SK-N-SH (cell line): ENCODE results near the gene DCAF17.

Experiments used
- EP300 ChIP-seq, 2 experiments: IDR thresholded peaks; 2 replicates each; pipeline versions ENCODE4 v1.4.0 to v1.6.1; 2012; ENCODE audit warnings: borderline replicate concordance in 1 of 2, low read depth in 1 of 2, low read length in 1 of 2
- TF ChIP-seq, protein P1 (sequence below): fragments of 200-600 bp; sonication (generic); IDR thresholded peaks from 2 replicates; pipeline ENCODE4 v1.6.1; 2017; ENCODE audit warnings: antibody characterized with exemption, mild to moderate bottlenecking, moderate library complexity

- TF ChIP-seq, protein P1, sequence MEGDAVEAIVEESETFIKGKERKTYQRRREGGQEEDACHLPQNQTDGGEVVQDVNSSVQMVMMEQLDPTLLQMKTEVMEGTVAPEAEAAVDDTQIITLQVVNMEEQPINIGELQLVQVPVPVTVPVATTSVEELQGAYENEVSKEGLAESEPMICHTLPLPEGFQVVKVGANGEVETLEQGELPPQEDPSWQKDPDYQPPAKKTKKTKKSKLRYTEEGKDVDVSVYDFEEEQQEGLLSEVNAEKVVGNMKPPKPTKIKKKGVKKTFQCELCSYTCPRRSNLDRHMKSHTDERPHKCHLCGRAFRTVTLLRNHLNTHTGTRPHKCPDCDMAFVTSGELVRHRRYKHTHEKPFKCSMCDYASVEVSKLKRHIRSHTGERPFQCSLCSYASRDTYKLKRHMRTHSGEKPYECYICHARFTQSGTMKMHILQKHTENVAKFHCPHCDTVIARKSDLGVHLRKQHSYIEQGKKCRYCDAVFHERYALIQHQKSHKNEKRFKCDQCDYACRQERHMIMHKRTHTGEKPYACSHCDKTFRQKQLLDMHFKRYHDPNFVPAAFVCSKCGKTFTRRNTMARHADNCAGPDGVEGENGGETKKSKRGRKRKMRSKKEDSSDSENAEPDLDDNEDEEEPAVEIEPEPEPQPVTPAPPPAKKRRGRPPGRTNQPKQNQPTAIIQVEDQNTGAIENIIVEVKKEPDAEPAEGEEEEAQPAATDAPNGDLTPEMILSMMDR = no peak
- no peak for TF ChIP-seq EP300 (IDR thresholded peaks at IDR 0.05; ENCODE audit: borderline replicate concordance in 1 of 2, low read depth in 1 of 2, low read length in 1 of 2)
Observed at GRCh38 chr2:171469176-171469575, 35.1 kb downstream of the DCAF17 start.
